Fibroblast of mammary gland (primary cell): Measurements from ENCODE around the gene ARHGAP26.
A peak's percentile ranks its signal among the peaks of the same experiment; 100 is the strongest.

ENCODE experiments used
- DNase-seq: peaks from one replicate; pipeline ENCODE4 v3.0.0-alpha.2; 2010; ENCODE audit warnings: low read depth
- H3K4me3 ChIP-seq: 2 replicates; pipeline ENCODE4 v1.5.1; 2011; ENCODE audit warnings: low read depth, mild to moderate bottlenecking, low read length, moderate library complexity; ENCODE audit not compliant: control insufficient read depth
- CTCF ChIP-seq: conservative IDR thresholded peaks from 2 replicates; pipeline ENCODE4 v1.5.1; 2011; ENCODE audit warnings: low read depth, low read length, inconsistent platforms; ENCODE audit not compliant: control insufficient read depth, insufficient read depth

Gene ARHGAP26

GRCh38 chr5:142902186-142902965, 132.2 kb downstream of the ARHGAP26 start:
- TF ChIP-seq CTCF = no peak
- DNase-seq = no peak
- H3K4me3 ChIP-seq = no peak overlapping the region

GRCh38 chr5:142904416-142904815, 134.2 kb downstream of the ARHGAP26 start:
- TF ChIP-seq CTCF = no peak
- no peak for DNase-seq

GRCh38 chr5:142905348-142905747, 135.2 kb downstream of the ARHGAP26 start:
- no peak for TF ChIP-seq CTCF
- no peak for DNase-seq
- H3K4me3 ChIP-seq = no peak overlapping the region

More at GRCh38 chr5:142904416-142904815, 134.2 kb downstream of the ARHGAP26 start:
- no peak overlapping the region for H3K4me3 ChIP-seq

- H3K4me3 ChIP-seq = no peak overlapping the region
- DNase-seq = peak; percentile 90
These were observed 136.9 kb downstream of the ARHGAP26 start for GRCh38 chr5:142906863-142907671.

GRCh38 chr5:142908659-142909058, 138.5 kb downstream of the ARHGAP26 start:
- DNase-seq = no peak
- no peak overlapping the region for H3K4me3 ChIP-seq
- no peak for TF ChIP-seq CTCF

More at GRCh38 chr5:142906863-142907671, 136.9 kb downstream of the ARHGAP26 start:
- no peak for TF ChIP-seq CTCF

- DNase-seq = no peak
- H3K4me3 ChIP-seq = no peak overlapping the region
- TF ChIP-seq CTCF = no peak
These were observed 140.0 kb downstream of the ARHGAP26 start for GRCh38 chr5:142910128-142910527.
